Neural cell (in vitro differentiated cells): ENCODE data around the gene RAD51B.
"Not testable (repeated sequence)": the region's sequence is repeated elsewhere in the genome, so short reads cannot be mapped to it uniquely, and the experiment has no call there.

Experiments
- EP300 ChIP-seq: fragments of 450-650 bp; conservative IDR thresholded peaks from 2 replicates; pipeline ENCODE4 v1.6.1; 2014; ENCODE audit warnings: antibody characterized with exemption, mild to moderate bottlenecking, moderate library complexity; ENCODE audit not compliant: poor library complexity, severe bottlenecking
- EZH2 ChIP-seq: fragments of 200-600, 300-800 bp; shearing (Covaris generic), sonication (generic); IDR thresholded peaks from 2 replicates; pipeline ENCODE4 v1.6.1; 2014; ENCODE audit warnings: antibody characterized with exemption, low read length, borderline replicate concordance, mild to moderate bottlenecking; ENCODE audit not compliant: insufficient read depth, poor library complexity, severe bottlenecking
- POLR2AphosphoS5 ChIP-seq: IDR thresholded peaks from 2 replicates; pipeline ENCODE4 v1.6.1; 2012
- RAD21 ChIP-seq: fragments of 450-650 bp; conservative IDR thresholded peaks from 2 replicates; pipeline ENCODE4 v1.6.1; 2014; ENCODE audit warnings: antibody characterized with exemption, mild to moderate bottlenecking, moderate library complexity
- TAF1 ChIP-seq: IDR thresholded peaks from 2 replicates; pipeline ENCODE4 v1.6.1; 2012; ENCODE audit warnings: low read depth
- TF ChIP-seq, protein P1 (sequence below): fragments of 450-650 bp; IDR thresholded peaks from 2 replicates; pipeline ENCODE4 v1.5.1; 2014; ENCODE audit warnings: antibody characterized with exemption, mild to moderate bottlenecking, moderate library complexity; ENCODE audit not compliant: poor library complexity, severe bottlenecking

DNA sequence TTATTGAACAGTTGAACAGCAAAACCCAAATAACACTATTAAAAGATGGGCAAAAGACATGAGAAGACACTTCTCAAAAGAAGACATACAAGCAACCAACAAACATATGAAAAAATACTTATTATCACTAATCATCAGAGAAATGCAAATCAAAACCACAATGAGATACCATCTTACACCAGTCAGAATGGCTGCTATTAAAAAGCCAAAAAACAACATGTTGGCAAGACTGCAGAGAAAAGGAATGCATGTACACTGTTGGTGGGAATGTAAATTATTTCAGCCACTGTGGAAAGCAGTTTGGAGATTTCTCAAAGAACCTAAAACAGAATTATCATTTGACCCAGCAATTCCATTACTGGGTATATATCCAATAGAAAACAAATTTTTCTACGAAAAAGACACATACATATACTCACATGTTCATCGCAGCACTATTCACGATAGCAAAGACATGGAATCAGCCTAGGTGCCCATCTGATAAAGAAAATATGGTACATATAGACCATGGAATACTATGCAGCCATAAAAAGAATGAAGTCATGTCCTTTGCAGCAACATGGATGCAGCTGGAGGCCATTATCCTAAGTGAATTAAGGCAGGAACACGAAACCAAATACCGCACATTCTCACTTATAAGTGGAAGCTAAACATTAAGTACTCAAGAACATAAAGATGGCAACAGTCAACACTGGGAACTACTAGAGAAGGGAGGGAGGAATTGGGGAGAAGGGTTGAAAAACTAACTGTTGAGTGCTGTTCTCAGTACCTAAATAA is 367.1 kb downstream of the RAD51B start:
- not testable (repeated sequence) for TF ChIP-seq EP300, EZH2, TAF1, POLR2AphosphoS5, RAD21
- TF ChIP-seq, protein P1, sequence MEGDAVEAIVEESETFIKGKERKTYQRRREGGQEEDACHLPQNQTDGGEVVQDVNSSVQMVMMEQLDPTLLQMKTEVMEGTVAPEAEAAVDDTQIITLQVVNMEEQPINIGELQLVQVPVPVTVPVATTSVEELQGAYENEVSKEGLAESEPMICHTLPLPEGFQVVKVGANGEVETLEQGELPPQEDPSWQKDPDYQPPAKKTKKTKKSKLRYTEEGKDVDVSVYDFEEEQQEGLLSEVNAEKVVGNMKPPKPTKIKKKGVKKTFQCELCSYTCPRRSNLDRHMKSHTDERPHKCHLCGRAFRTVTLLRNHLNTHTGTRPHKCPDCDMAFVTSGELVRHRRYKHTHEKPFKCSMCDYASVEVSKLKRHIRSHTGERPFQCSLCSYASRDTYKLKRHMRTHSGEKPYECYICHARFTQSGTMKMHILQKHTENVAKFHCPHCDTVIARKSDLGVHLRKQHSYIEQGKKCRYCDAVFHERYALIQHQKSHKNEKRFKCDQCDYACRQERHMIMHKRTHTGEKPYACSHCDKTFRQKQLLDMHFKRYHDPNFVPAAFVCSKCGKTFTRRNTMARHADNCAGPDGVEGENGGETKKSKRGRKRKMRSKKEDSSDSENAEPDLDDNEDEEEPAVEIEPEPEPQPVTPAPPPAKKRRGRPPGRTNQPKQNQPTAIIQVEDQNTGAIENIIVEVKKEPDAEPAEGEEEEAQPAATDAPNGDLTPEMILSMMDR = not testable (repeated sequence)
